GM10266 (cell line): ENCODE data around the gene RIPK4.
"Not testable (repeated sequence)": the region's sequence is repeated elsewhere in the genome, so short reads cannot be mapped to it uniquely, and the experiment has no call there.

Experiments used
- DNase-seq: peaks from one replicate; pipeline ENCODE4 v3.0.0; 2012; ENCODE audit errors: extremely low spot score
- CTCF ChIP-seq: IDR thresholded peaks from 2 replicates; pipeline ENCODE4 v1.5.1; 2012; ENCODE audit warnings: mild to moderate bottlenecking, low read depth; ENCODE audit not compliant: control insufficient read depth, insufficient read depth; ENCODE audit errors: missing control alignments

RIPK4 gene

GRCh38 chr21:41726630-41726969 is 40.3 kb downstream of the RIPK4 start:
- TF ChIP-seq CTCF, result no peak

GRCh38 chr21:41726058-41726558 is 40.7 kb downstream of the RIPK4 start:
- TF ChIP-seq CTCF, result no peak
- no peak for DNase-seq

More at GRCh38 chr21:41726630-41726969, 40.3 kb downstream of the RIPK4 start:
- DNase-seq, result no peak

GRCh38 chr21:41725421-41726031 is 41.3 kb downstream of the RIPK4 start:
- TF ChIP-seq CTCF, result no peak
- DNase-seq, result no peak

GRCh38 chr21:41723835-41724234 is 43.0 kb downstream of the RIPK4 start:
- not testable (repeated sequence) for DNase-seq

GRCh38 chr21:41722052-41723018 is 44.5 kb downstream of the RIPK4 start:
- TF ChIP-seq CTCF, result no peak
- no peak for DNase-seq

- no peak for DNase-seq
- no peak for TF ChIP-seq CTCF
These were observed 46.6 kb downstream of the RIPK4 start for GRCh38 chr21:41720250-41720649.

GRCh38 chr21:41719691-41720090 is 47.2 kb downstream of the RIPK4 start:
- no peak for TF ChIP-seq CTCF

More at GRCh38 chr21:41719691-41720090, 47.2 kb downstream of the RIPK4 start:
- no peak for DNase-seq
